Stimulated activated CD8-positive, alpha-beta memory T cell treated with anti-CD3 and anti-CD28 coated beads, Interleukin-2, amount 100 ng/mL, for 48 hours (primary cell): ENCODE data around the gene KLK7.
A peak's percentile ranks its signal among the peaks of the same experiment; 100 is the strongest.

Experiments
- DNase-seq, 2 donors: peaks; one replicate each; pipeline ENCODE4 v3.0.0-alpha.2; 2020; ENCODE audit warnings: low read depth in 2 of 2

KLK7 gene

DNA sequence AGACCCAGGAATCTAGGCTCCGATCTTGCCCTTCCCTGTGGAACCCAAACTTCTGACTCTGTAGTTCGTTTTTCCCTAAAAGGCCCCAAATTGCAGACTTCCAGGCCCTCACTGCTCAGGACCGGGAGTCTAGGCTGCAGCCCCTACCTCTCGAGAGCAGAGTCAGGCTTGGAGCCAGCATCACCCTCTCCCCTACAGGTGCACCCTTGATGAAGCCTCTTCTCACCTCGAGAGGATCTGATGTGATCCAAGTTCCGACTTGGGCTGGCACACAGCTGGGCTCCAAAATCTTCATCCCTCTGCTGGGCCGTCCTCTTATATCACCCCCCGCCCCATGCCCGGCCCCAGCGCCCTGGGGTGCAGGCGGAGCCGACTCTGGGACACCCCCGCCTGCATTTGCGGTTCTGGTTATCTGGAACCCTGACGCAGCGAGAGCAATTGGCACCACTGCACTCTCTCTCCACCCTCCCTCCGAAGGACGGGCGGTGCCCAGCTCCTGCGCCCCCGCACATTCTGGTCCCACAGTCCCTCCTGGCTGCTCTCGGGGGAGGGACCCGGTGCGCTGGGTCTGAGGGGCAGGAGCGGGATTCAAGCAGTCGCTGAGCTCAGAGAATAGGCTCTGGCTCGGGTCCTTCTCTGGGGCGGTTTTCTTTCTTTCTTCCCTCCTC is at the start of gene KLK7:
Gene KLK7, minus strand, starts transcription at position 293 of the 668 bp plus-strand sequence. CDS start 1,518 bp downstream, outside the sequence.
- DNase-seq = no peak

DNA sequence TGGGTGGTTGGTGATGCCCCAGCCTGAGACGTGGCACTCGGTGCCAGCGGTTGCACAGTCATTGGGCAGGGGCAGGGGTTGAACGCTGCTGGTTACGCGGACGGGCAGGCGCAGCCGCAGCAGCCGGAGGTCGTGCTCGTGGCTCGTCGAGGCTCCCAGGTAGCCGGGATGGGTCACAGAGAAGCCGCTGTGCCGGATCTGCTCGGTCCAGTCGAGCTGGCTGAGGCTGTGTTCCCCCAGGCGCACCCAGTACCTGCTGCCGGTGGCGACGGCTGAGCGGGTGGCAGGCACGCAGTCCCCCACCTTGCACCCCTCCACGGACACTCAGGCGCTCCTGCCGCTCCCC is 48.1 kb upstream of the KLK7 start:
- DNase-seq = no peak

DNA sequence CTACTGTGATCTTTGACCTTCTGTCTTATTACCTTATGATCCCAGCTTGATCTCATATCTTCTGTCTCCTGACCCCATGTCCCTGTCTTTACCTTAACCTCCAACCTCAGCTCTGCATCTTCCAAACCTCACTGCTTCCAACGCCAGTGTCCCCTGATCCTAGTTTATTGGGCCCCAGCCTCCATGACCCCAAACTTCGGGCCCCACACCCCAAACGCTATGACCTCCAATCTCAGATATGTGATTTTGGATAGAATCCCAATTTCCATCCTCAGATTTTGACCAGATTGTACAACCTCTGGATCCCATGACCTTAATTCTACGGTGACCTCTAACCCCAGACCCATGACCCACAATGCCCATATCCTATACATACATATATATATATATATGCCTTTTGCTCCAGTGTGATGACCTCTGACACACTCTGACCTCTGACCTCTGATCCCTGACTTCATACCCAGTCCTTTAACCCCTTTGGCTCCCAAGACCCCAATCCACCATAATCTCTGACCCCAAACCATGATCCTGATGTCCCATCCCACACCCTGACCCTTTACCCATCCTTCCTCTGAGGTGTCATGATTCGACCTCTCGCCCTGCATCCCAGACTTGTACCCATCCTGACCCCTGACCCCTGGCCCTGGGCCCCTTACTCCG is 47.6 kb upstream of the KLK7 start:
- DNase-seq = no peak

DNA sequence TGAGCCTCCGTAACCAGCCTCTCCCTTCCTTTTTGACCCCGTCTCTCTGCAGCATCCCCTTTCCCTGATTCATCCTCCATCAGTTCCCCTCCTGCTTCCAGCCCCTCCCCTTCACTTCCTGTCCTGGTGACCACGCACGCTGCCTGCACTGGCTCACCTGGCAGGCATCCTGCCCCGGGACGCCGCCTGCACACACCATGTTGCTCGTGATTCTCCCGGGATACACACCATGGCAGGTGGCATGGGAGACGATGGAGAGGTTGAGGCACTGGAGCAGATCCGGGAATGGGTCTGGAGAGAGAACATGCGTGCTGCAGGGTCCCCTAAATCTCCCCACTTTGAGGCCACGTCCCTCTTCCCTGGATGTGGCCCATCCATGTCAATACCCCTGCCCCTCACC is 46.9 kb upstream of the KLK7 start:
- DNase-seq = no peak

DNA sequence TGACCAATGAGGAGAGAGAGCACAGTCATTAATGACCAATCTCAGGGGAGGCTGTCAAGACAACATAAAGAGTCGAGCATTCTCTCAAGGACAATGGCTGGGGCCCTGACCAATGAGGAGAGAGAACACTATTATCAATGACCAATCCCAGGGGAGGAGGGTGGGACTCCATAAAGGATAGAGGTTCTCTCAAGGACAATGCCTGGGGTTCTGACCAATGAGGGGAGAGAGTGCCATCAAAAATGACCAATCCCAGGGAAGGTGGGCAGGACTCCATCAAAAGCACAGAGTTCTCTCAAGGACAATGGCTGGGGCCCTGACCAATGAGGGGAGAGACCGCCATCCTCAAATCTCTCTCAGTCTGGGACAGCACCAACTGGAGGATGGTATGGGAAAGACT is 46.0 kb upstream of the KLK7 start:
- no peak for DNase-seq

DNA sequence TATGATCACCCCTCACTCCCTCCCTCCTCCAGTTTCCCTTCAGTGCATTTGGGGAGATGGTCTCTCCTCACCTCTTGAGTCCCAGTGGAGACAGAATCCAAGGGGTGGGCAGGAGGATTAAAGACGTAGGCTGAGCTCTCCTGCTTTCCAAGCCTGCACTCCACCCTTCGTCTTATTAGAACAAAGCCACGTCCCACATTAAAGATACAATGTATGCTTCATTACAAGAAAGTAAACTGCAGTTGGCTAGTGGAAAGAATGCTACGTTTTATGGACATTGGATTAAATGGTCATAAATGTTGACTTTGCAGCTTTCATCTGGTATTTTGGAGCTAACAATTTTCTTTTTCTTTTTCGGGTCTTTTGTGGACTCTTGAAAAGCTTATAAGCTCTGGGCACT is 44.2 kb upstream of the KLK7 start:
- DNase-seq = no peak

DNA sequence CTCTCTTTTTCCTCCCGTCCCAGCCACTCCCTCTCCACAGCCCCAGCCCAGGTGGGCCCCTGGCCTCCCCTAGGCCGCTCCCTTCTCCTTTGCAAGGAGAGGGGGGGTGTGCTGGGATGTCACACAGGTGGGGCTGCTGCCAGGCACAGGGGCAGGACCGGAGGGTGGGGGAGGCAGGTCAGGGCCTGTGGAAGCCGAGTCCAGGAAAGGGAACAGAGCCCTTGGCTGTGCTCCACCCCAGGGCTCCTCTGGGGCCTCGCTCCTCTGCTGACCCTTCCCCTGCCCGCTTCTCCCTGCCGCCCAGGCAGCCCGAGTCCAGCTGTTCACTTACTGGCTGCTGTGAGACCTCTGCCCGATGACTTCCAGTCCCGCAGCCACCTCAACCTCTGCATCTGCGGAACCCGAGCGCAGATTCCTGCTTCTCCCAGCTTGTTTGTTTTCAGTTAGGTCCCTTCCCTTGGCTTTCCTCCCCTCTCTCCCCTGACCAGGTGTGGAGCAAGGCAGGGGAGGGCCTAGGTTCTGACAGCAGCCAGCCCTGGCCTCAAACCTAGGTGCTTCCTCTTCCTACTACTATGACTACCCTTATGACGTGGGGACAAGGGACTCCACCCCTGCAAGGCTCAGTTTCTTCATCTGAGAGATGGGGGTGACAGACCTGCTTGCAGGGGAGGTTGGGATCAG is 43.5 kb upstream of the KLK7 start:
- DNase-seq = no peak

DNA sequence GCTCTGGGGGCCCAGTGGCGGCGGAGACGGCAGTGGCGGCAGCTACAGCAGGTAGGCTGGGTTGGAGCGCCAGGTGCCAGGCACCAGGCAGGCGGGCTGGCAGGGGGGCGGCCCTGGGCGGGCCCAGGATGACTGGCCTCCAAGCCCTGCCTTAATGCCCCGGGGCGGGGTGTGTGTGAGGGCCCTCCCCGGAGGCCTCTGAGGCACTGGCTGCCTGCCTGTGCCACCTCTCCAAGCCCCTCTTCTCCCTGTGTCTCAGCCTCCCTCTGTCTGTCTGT is 42.8 kb upstream of the KLK7 start, which contains the start of gene KLK11:
Gene KLK11, minus strand, starts transcription at position 63 of the 278 bp plus-strand sequence. CDS start 985 bp downstream, outside the sequence.
- DNase-seq = no peak

DNA sequence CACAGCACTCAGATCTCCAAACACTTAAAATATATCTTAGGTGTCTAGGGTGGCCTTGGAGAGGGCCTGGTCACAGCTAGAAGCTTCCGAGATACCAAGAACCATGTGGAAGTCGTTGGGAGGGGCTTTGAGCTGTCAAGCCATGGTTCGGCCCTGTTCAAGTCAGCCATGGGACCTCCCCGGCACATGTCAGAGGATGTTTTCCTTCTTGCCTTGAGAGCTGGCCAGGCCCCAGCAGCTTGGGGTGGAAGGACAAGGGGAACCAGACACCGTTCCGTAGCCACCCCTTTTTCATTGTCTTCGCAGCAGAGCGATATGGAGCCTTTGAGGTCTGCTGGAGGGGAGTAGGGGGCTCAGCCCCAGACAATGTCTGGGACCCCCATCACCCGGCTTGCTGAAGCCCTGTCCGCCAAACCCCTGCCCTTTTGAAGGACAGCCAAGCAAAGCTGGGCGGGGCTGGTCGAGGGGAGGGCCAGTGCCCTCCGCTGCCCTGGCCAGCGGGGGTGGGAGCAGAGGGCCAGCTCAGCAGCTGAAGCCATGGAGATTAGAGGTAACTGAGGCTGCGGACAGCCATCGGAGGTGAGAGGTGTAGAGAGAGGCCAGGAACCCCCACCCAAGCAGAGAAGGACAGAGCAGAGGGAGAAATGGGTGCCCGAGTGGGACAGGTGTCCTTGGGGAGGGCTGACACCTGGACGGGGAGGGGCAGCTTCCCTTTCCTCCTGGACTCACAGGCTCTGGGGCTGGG is 42.3 kb upstream of the KLK7 start:
- no peak for DNase-seq

DNA sequence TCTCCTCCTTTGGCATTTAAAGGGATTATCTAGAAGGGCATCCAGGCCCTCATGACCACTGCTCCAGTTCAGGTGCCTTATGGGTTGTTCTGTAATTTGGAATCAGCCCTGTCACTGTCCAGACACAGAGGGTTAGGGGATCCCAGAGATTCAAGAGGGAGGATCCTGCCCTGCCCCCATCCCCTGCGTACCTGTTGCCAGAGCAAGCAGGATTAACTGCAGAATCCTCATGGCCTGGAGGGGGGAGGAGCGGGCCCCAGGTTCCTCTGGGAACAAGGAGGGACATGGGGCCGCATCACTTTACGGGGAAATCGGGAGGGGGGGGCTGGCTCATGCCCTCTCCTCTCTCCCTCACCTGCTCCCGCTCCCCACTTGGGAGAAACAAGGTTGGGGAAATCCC is 41.7 kb upstream of the KLK7 start:
- no peak for DNase-seq

DNA sequence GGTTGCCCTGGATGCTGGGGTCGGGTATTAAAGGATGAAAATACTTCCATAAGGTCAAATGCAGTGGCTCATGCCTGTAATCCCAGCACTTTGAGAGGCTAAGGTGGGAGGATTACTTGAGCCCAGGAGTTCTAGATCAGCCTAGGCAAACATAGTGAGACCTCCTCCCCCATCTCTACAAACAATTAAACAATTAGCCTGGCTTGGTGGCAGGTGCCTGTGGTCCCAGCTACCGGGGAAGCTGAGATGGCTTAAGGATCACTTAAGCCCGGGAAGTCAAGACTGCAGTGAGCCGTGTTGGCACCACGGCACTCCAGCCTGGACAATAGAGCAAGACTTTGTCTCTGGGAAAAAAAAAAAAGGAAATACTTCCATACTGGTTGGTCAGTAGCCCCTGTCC is 41.2 kb upstream of the KLK7 start:
- no peak for DNase-seq

DNA sequence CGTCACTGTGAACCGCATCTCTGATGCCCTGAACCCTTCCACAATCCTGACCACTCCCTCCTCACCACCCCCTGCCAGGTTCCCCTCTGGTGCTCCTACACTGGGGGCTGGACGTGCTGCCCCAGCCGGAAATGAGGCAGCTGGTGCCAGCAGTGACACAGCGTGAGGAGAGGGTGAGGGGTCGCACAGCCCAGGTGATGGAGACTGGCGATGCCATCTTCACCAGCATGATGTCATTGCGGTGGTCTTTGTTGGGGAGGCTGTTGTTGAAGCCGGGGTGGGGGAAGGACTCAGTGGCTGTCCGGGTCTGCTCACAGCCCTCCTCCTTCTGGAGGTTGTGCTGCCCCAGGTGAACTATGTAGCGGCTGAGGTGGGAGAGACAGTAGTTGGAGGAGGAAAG is 40.2 kb upstream of the KLK7 start:
- no peak for DNase-seq

DNA sequence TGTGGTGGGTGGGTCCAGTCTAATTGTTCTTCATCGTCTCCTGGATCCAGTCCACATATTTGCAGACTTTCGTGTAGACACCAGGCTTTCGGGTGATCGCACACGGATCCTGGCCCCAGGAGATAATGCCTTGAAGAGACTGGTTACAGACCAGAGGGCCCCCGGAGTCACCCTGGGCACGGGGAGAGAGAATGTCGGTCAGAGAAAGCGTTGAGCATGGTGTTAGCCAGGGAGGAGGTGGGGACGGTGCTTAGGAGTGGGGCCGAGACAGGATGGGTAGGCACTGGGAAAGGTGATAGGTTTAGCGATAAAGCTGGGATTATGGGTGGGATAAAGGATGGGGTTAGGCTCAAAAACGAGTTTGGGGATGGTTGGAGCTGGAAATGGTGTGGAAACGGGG is 38.8 kb upstream of the KLK7 start:
- no peak for DNase-seq

DNA sequence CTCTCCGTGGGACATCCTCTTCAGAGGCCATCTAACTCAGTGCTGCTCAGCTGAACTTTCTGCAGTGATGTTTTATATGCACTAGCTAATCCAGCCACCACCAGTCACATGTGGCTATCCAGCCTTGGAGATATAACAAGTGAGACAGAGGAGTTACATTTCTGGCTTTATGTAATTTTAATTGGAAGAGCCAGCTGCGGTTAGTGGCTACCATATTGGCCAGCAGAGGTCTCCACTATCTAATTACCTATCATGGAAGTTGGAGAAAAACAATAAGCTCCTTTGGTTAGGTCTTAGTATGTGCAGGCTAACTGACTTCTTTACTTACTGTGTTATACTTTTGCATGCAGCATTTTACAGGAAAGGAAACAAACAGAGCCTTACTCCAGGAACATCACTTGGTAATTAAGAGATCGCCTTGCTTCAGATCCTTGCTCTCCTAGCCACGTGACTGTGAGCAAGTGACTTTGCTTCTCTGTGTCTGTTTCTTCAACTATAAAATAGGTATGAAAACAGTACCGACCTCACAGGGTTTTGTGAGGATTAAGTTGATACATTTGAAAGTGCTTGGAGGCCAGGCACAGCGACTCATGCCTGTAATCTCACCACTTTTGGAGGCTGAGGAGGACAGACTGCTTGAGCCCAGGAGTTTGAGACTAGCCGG is 37.4 kb upstream of the KLK7 start:
- DNase-seq = no peak

DNA sequence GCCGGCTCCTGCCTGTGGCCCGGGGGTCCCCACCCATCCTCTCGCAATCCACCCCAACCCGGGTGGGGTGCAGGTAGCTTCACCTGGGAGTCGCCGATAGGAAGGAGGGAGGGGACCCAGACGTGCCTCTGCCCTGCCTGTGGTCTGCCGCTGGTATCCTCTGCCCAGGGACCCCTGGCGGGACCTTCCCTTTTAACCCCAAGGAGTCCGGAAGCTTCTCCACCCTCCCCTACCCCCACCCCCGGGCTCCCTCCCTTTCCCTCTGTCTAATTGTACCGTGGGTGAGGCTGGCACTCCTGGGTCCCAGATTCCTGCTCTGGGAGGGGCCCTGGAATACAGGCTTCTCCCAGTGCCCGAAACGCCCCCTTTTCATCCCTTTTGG is 35.8 kb upstream of the KLK7 start, which contains the start of gene KLK10:
Gene KLK10, minus strand, starts transcription at position 166 of the 382 bp plus-strand sequence. CDS start 579 bp downstream, outside the sequence.
- no peak for DNase-seq

DNA sequence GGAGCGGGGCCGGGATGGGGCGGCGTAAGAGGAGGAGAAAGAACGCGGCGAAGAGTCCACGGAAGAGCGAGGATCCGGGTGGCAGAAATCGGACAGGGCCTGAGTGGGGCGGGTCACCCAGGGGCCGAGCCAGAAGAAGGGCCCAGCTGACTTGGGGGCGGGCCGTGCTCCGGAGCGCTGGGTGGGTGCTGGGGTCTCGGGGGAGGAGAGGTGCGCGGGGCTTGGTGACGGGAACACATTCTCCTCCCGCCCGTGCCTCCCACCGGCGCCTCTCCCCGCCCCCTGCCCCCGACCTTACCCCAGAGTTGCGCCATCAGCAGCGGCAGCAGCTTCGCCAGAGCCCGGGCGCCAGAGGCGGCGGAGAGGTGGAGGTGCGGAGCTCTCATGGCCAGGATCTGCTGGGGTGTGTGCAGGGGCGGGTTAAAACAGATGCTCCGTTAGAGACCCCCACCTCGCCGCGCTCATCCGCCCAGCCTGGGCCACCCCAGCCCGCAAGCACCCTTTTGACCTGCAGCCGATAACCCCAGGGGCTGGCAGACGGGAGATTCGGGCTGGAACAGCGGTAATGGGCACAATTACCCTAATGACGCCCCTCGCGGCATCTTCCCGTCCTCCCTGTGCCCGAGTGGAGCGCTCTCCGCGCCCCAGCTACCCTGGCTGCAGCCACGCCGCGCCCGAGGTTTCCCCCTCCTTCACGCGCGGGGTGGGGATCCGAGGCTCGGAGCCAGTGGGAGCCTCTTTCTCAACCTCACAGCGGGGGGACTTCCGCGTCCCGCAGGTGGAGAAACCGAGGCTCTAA is 35.2 kb upstream of the KLK7 start:
- no peak for DNase-seq

DNA sequence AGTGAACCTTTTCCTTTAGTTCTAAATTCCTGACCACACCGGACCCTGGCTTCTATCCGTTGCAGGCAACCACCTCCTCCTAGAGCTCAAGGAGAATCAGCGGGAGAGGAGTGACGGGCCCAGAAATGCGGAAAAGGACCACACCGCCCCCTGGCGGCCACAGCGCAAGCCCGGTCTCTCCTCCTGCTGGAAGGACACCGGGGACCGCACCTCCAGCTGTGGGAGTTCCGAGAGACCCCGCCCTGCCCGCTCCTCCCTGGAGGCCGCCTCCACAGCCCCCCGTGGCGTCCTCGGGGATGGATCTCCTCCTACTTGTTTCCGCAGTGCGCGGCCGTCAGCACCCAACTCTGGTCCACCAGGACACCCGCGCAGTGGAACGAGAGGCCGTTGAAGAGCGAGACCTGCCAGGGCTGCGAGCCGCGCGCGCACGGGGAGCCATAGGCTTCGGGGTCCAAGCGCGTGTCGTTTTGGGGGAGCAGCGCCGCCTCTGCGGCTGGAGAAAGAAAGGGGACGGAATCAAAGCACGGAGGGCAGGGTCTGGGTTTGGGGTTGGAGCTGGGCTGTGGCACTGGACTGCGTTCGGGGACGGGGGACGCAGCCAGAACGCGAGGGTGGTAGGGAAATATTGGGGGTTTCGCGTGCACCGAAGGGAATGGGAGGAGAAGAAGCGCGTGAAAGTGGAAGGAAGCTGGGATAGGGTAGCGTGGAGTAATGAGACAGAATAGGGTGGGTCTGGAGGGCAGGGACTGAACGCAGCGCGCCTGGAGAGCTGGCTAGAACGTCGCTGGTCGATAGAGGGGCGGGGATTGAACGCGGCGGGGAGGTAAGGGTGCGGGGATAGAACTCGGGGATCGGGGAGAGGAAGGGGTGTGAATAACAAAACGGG is 33.3 kb upstream of the KLK7 start:
- peak; percentile 48 to 67 for DNase-seq

DNA sequence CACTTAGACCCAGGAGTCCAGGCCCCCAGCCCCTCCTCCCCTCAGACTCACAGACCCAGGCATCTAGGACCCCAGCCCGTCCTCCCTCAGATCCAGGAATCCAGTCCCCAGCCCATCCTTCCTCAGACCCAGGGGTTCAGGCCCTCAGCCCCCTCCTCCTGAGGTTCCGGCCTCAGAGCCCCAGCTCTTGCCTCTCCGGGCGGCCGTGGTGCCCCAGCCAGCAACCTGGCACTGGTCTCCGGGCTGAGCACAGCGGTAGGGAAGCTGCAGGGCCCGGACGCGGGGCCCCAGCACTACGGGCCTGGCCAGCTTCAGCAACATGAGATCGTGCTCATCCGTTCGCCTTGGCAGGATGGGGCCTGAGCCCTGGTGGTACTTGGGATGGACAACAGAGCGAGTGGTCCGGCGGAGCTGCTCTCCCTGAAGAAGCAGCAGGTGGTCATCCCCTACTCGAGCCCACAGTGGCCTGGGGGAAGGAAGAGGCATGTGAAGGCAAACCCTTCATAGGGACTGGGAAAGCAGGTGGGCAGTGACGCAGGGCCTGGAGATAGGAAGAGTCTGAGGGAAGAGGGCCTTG is 32.1 kb upstream of the KLK7 start:
- DNase-seq = no peak

DNA sequence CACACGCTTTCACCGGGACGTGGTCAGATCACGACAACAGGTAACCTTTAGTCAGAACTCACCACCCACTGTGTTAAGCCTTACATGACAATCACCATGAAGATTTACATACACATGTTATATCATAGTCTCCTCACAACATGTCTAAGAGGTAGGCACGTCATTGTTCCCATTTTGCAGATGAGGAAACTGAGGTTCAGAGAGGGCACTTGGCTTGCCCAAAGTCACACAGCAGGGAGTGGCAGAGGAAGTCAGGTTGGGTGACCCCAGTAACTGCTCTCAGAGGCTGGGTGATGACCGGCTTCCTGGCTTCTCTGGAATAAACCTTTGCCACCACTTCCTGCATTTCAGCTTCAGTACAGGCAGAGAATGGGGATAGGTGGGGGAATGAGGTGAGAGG is 30.5 kb upstream of the KLK7 start:
- DNase-seq = no peak

DNA sequence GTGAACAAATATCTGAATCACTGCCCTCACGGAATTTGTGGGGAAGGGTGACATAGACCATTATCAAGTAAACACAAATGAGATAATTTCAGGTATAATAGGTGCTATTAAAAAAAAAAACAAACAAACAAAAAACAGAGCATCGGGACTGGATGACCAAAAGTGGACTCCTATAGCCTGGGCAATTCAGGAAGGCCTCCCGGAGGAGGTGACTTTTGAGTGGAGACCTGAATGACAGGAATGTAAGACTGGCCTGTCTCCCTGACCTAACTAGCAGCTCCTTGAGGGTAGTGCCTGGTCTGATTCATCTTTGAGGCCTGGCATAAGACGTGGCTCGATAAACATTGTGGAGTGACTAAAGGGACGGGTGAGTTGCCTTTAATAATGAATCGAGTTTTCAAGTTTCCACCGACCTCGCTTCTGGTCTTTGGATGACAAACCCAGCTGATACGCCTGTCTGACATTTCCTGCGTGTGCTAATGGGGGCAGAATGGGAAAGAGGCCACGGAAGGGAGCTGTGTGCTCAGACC is 29.0 kb upstream of the KLK7 start:
- DNase-seq = no peak
